Panc1 (cell line): ENCODE results near the gene CHRM2. TPM values are rescaled to one million over a fixed set of nuclear protein-coding genes. Genes with fewer than 3 reads are reported as not detected.

ENCODE experiments used
- ATAC-seq: fragments of 200-7000 bp; cut with Tn5 transposase; 2 replicates; pipeline ENCODE4 v1.9.1; 2020; ENCODE audit warnings: mild to moderate bottlenecking, moderate library complexity
- BruUV-seq: library from RNA; stranded (reverse); fragments of 400-500 nt; replicated peaks from 2 replicates; lab custom pipeline; 2021; lab: Mats Ljungman, UMichigan
- CTCF ChIA-PET: fragments of 300-600 bp; sonication (Branson Sonifier 250); formaldehyde crosslinking; loops from one replicate; lab custom pipeline; 2022; ENCODE audit warnings: antibody characterized with exemption; lab: Charles Lee
- POLR2A ChIA-PET: fragments of 300-600 bp; sonication (Branson Sonifier 250); formaldehyde crosslinking; loops from one replicate; lab custom pipeline; 2022; ENCODE audit warnings: antibody characterized with exemption; lab: Charles Lee
- DNase-seq: peaks from one replicate; pipeline ENCODE4 v3.0.0-alpha.2; 2010; ENCODE audit warnings: low read depth, low spot score
- H3K27ac ChIP-seq: 2 replicates; pipeline ENCODE4 v1.5.1; 2011; ENCODE audit warnings: mild to moderate bottlenecking, low read length, inconsistent platforms
- H3K27me3 ChIP-seq: fragments of 200-500 bp; sonication (Bioruptor generic); 2 replicates; pipeline ENCODE4 v1.6.0; 2014; ENCODE audit warnings: low read length, inconsistent platforms; ENCODE audit not compliant: control insufficient read depth, insufficient read depth
- H3K36me3 ChIP-seq: fragments of 200-500 bp; sonication (Bioruptor generic); 2 replicates; pipeline ENCODE4 v1.5.1; 2014; ENCODE audit warnings: inconsistent platforms, mild to moderate bottlenecking, low read length, moderate library complexity; ENCODE audit not compliant: control insufficient read depth, insufficient read depth
- H3K4me1 ChIP-seq: 2 replicates; pipeline ENCODE4 v1.5.1; 2011; ENCODE audit warnings: inconsistent platforms, mild to moderate bottlenecking, low read length, moderate library complexity; ENCODE audit not compliant: control insufficient read depth, insufficient read depth
- H3K4me3 ChIP-seq, 2 experiments: 2 replicates each; pipeline ENCODE4 v1.5.1; 2011 to 2012; ENCODE audit warnings: low read depth in 2 of 2, low read length in 2 of 2, mild to moderate bottlenecking in 2 of 2, inconsistent platforms in 1 of 2, moderate library complexity in 1 of 2
- H3K9me3 ChIP-seq: fragments of 200-500 bp; sonication (Bioruptor generic); 2 replicates; pipeline ENCODE4 v1.5.1; 2014; ENCODE audit warnings: low read depth, mild to moderate bottlenecking, inconsistent platforms, low read length, moderate library complexity; ENCODE audit not compliant: control insufficient read depth, insufficient read depth
- POLR2AphosphoS5 ChIP-seq: IDR thresholded peaks from 2 replicates; pipeline ENCODE4 v1.6.1; 2012; ENCODE audit warnings: mild to moderate bottlenecking, low read depth, low read length, moderate library complexity
- SIN3A ChIP-seq: IDR thresholded peaks from 2 replicates; pipeline ENCODE4 v1.6.1; 2012; ENCODE audit warnings: low read depth, mild to moderate bottlenecking, low read length, moderate library complexity, borderline replicate concordance; ENCODE audit not compliant: insufficient read depth
- TCF7L2 ChIP-seq: IDR thresholded peaks from 2 replicates; pipeline ENCODE4 v1.6.1; 2011; ENCODE audit warnings: mild to moderate bottlenecking, low read depth, low read length, inconsistent platforms
- in situ Hi-C: cut with HindIII; loops from 2 replicates; pipeline ENCODE4 v1.10.0; 2016; ENCODE audit warnings: low sequenced_read_pairs, low pct_unique_long_range_greater_than_20kb
- intact Hi-C: fragments of 100-400 bp; cut with micrococcal nuclease; formaldehyde crosslinking; loops from one replicate; pipeline ENCODE4 v1.10.0; 2022; ENCODE audit not compliant: unreplicated experiment
- total RNA-seq: library from RNA; stranded (reverse); gene quantifications from one replicate; pipeline ENCODE4 v1.2.1, GENCODE V29; 2021; ENCODE audit not compliant: unreplicated experiment
- TF ChIP-seq, protein P1 (sequence below): fragments of 450-650 bp; IDR thresholded peaks from 2 replicates; pipeline ENCODE4 v1.5.1; 2017; ENCODE audit warnings: mild to moderate bottlenecking
- TF ChIP-seq, protein P2 (sequence below), 2 experiments: IDR thresholded peaks; 2 replicates each; pipeline ENCODE4 v1.6.1; 2011 to 2012; ENCODE audit warnings: low read depth in 2 of 2, control low read depth in 1 of 2, low read length in 1 of 2, mild to moderate bottlenecking in 1 of 2, moderate library complexity in 1 of 2; ENCODE audit not compliant: insufficient read depth in 1 of 2

CHRM2 gene
- total RNA-seq, 1 experiment from 2014 or later, result not detected

DNA sequence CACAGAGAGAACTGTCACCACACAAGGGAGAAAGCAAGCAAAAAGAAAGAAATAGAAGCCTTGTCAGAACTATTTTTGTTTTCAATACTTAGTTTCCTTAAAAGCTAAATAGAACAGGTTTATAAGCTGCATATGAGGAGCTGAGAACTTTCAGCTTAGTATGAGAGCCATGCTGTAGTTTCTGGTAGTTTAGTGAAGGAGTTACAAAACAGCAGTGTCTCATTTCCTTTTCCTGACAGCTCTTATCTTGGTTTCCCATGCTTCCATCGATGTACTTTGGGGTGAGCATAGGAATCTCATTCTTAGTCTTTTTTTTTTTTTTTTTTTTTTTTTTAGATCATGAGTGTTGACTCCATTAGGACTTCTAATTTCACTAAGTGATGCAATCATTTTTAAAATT is 8.6 kb upstream of the CHRM2 start:
- BruUV-seq, result no TSS peak
- DNase-seq (no peak), ATAC-seq (no peak)
- H3K9me3 ChIP-seq, result no peaks in the 10 kb centered on the region
- no peak for TF ChIP-seq POLR2AphosphoS5
- TF ChIP-seq SIN3A, result no peak
- no peaks in the 10 kb centered on the region for H3K36me3 ChIP-seq
- ChIA-PET CTCF (no interaction called here), POLR2A (no interaction called here)
- intact Hi-C loops, result no loop called here
- no peak overlapping the region for H3K4me3 ChIP-seq
- no peaks in the 10 kb centered on the region for H3K27me3 ChIP-seq
- no peaks in the 10 kb centered on the region for H3K4me1 ChIP-seq
- in situ Hi-C loops, result no loop called here
- no peak overlapping the region for H3K27ac ChIP-seq

DNA sequence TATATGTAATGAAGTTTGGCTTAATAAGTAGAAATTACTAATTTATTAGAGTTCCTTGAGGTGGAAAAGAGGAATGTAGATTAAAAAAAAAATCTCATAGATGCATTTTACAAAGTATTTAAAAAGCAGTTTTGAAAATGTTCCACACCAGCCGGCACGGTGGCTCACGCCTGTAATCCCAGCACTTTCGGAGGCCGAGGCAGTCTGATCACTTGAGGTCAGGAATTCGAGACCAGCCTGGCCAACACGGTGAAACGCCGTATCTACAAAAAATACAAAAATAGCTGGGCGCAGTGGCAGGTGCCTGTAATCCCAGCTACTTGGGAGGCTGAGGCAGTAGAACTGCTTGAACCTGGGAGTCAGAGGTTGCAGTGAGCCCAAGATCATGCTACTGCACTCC is 3.2 kb upstream of the CHRM2 start:
- H3K9me3 ChIP-seq, result no peaks in the 10 kb centered on the region
- DNase-seq, result no peak
- H3K27ac ChIP-seq, result no peak overlapping the region
- POLR2A ChIA-PET, result no interaction called here
- no peaks in the 10 kb centered on the region for H3K36me3 ChIP-seq
- H3K27me3 ChIP-seq, result no peaks in the 10 kb centered on the region; the same call in 1 of the 2 replicates
- TF ChIP-seq, protein P1, sequence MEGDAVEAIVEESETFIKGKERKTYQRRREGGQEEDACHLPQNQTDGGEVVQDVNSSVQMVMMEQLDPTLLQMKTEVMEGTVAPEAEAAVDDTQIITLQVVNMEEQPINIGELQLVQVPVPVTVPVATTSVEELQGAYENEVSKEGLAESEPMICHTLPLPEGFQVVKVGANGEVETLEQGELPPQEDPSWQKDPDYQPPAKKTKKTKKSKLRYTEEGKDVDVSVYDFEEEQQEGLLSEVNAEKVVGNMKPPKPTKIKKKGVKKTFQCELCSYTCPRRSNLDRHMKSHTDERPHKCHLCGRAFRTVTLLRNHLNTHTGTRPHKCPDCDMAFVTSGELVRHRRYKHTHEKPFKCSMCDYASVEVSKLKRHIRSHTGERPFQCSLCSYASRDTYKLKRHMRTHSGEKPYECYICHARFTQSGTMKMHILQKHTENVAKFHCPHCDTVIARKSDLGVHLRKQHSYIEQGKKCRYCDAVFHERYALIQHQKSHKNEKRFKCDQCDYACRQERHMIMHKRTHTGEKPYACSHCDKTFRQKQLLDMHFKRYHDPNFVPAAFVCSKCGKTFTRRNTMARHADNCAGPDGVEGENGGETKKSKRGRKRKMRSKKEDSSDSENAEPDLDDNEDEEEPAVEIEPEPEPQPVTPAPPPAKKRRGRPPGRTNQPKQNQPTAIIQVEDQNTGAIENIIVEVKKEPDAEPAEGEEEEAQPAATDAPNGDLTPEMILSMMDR, result no peak
- TF ChIP-seq TCF7L2 (no peak), SIN3A (no peak), POLR2AphosphoS5 (no peak)
- no TSS peak for BruUV-seq
- in situ Hi-C loops, result no loop called here
- ATAC-seq, result no peak
- CTCF ChIA-PET, result no interaction called here
- no peaks in the 10 kb centered on the region for H3K4me1 ChIP-seq
- H3K4me3 ChIP-seq, result no peak overlapping the region
- intact Hi-C loops, result no loop called here

DNA sequence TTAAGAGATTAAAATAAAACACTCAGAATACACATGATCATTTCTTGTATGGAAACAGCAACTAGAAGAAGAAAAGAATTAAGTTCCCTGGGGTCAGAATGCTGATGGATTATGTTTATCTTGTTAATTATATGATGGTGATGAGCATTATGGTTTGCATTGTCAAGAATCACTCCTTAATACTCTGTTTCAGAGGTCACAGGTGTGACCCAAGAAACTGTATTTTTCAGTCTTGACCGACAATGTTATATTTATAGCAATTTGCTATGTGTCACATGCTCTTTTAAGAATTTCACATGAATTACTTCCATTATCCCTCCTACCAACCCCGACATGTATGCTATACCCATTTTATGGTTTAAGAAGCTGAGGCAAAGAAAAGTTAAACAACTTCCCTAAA is 2.7 kb upstream of the CHRM2 start:
- intact Hi-C loops (no loop called here), in situ Hi-C loops (no loop called here)
- ATAC-seq (no peak), DNase-seq (no peak)
- no peaks in the 10 kb centered on the region for H3K4me1 ChIP-seq
- no peak overlapping the region for H3K27ac ChIP-seq
- no peak for TF ChIP-seq SIN3A
- BruUV-seq, result no TSS peak
- H3K4me3 ChIP-seq, result no peak overlapping the region
- CTCF ChIA-PET, result no interaction called here
- no peaks in the 10 kb centered on the region for H3K36me3 ChIP-seq
- POLR2A ChIA-PET, result no interaction called here
- H3K27me3 ChIP-seq, result no peaks in the 10 kb centered on the region; the same call in 1 of the 2 replicates
- H3K9me3 ChIP-seq, result no peaks in the 10 kb centered on the region

DNA sequence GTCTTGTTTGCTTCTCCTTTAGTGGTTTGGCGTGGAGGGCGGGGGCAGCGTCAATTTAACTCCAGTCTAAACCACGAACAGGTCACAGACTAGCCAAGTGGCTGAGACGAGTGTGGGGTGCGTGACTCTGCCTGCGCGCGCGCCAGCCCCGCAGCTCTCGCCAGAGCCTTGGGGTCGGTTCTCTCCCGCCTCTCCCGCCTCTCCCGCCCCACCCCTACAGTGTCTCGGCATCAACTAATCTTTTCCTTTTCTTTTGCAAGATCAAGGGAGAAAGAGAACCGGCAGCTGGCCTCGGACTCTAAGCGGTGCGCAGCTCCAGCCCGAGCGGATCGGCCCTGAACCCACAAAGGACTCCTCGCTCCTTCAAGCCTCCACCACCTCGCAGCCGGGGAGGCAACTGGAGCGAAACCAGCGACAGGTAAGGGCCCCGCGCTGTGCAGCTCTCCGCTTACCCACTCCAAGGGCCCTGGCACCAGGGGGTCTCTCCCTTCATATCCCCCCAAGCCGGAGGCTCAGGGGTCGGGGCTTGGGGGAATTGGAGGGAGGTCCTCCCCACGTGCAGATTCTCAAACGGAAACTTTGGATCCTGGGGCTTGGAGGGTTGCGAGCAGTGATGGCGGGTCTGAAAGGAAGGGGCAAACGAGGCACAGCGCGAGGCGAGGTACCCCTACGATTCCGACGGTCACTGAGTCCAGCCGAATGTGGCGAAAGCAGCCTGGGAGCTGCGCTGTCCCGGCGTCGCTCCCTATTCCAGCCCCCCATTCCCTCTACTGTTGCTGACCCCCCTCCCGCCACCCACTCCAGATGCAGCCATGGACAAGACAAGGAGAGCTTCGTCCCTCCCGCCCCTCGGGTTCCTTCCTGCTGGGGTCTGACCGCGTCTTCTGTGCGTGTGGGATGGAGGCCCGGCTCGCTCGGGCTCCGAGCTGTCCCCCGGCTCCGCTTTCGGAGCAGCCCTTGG is 829 bp downstream of the CHRM2 start:
- Histone ChIP-seq H3K4me3 (0 out of 4 replicates have a peak overlapping the region, but pooled peaks of 1 of the 2 experiments have one; percentile 13), H3K4me1 (no peaks in the 10 kb centered on the region), H3K27ac (no peak overlapping the region), H3K27me3 (peaks cover 2% of the 10 kb centered on the region), H3K36me3 (no peaks in the 10 kb centered on the region), H3K9me3 (no peaks in the 10 kb centered on the region)
- ATAC-seq, result peak; percentile 51
- ChIA-PET CTCF (interaction anchor here (0.6 kb wide), 1 partner anchor 1609 kb away, joined by 11 read pairs; no protein-coding TSS in a partner anchor), POLR2A (no interaction called here)
- no TSS peak for BruUV-seq
- DNase-seq, result no peak
- in situ Hi-C loops (no loop called here), intact Hi-C loops (no loop called here)
- TF ChIP-seq, protein P2, sequence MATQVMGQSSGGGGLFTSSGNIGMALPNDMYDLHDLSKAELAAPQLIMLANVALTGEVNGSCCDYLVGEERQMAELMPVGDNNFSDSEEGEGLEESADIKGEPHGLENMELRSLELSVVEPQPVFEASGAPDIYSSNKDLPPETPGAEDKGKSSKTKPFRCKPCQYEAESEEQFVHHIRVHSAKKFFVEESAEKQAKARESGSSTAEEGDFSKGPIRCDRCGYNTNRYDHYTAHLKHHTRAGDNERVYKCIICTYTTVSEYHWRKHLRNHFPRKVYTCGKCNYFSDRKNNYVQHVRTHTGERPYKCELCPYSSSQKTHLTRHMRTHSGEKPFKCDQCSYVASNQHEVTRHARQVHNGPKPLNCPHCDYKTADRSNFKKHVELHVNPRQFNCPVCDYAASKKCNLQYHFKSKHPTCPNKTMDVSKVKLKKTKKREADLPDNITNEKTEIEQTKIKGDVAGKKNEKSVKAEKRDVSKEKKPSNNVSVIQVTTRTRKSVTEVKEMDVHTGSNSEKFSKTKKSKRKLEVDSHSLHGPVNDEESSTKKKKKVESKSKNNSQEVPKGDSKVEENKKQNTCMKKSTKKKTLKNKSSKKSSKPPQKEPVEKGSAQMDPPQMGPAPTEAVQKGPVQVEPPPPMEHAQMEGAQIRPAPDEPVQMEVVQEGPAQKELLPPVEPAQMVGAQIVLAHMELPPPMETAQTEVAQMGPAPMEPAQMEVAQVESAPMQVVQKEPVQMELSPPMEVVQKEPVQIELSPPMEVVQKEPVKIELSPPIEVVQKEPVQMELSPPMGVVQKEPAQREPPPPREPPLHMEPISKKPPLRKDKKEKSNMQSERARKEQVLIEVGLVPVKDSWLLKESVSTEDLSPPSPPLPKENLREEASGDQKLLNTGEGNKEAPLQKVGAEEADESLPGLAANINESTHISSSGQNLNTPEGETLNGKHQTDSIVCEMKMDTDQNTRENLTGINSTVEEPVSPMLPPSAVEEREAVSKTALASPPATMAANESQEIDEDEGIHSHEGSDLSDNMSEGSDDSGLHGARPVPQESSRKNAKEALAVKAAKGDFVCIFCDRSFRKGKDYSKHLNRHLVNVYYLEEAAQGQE (IDR thresholded peaks at IDR 0.05; ENCODE audit: insufficient read depth in 1 of 2, low read depth in 2 of 2, low read length in 1 of 2), result no peak
- no peak for TF ChIP-seq TCF7L2
- TF ChIP-seq POLR2AphosphoS5, result no peak
- TF ChIP-seq, protein P1, result no peak
- no peak for TF ChIP-seq SIN3A
